DMS114 treated with DMSO at 0.1 percent for 48 hours (cell line): ENCODE measurements around the gene GDPD3.

Experiments
- DNase-seq: peaks from one replicate; lab custom pipeline; 2025; ENCODE audit not compliant: unreplicated experiment; lab: John Stamatoyannopoulos, UW

The GDPD3 gene

GRCh38 chr16:30078744-30079143 lies 34.6 kb downstream of the GDPD3 start:
- no peak for DNase-seq

- no peak for DNase-seq
Measured at GRCh38 chr16:30077656-30078055, 35.7 kb downstream of the GDPD3 start.

- no peak for DNase-seq
Measured at GRCh38 chr16:30076276-30076791, 37.0 kb downstream of the GDPD3 start.

- peak; percentile 87 for DNase-seq
Measured at GRCh38 chr16:30075503-30076275, 37.6 kb downstream of the GDPD3 start, which contains the start of gene PPP4C. Gene PPP4C, plus strand, starts transcription at chr16:30075994. Its CDS starts 384 bp downstream, at chr16:30076378.

- no peak for DNase-seq
Measured at GRCh38 chr16:30070490-30070889, 42.8 kb downstream of the GDPD3 start.

- DNase-seq = no peak
Measured at GRCh38 chr16:30069611-30070462, 43.5 kb downstream of the GDPD3 start.

- no peak for DNase-seq
Measured at GRCh38 chr16:30068750-30069610, 44.4 kb downstream of the GDPD3 start.

- no peak for DNase-seq
Measured at GRCh38 chr16:30068333-30068732, 45.0 kb downstream of the GDPD3 start.

GRCh38 chr16:30067584-30067916 lies 45.8 kb downstream of the GDPD3 start:
- no peak for DNase-seq

- no peak for DNase-seq
Measured at GRCh38 chr16:30066761-30067583, 46.4 kb downstream of the GDPD3 start.

- DNase-seq = no peak
Measured at GRCh38 chr16:30065943-30066760, 47.2 kb downstream of the GDPD3 start.

GRCh38 chr16:30065102-30065942 lies 48.0 kb downstream of the GDPD3 start, which contains the start of gene ALDOA:
Gene ALDOA, plus strand, starts transcription at chr16:30065760. Its CDS starts 1,138 bp downstream, at chr16:30066898.
- peak; percentile 91 for DNase-seq

- no peak for DNase-seq
Measured at GRCh38 chr16:30064729-30065101, 48.6 kb downstream of the GDPD3 start.

GRCh38 chr16:30063893-30064728 lies 49.2 kb downstream of the GDPD3 start:
- peak; percentile 61 for DNase-seq

GRCh38 chr16:30063278-30063892 lies 50.0 kb downstream of the GDPD3 start:
- no peak for DNase-seq

- DNase-seq = no peak
Measured at GRCh38 chr16:30060836-30061554, 52.3 kb downstream of the GDPD3 start.
